Breast epithelium (tissue), 4 donors: ENCODE measurements around the gene KYNU. TPM values are rescaled to one million over a fixed set of nuclear protein-coding genes. Genes with fewer than 3 reads are reported as not detected.
"Not testable (repeated sequence)": the region's sequence is repeated elsewhere in the genome, so short reads cannot be mapped to it uniquely, and the experiment has no call there.

Experiments
- DNase-seq, 2 donors: peaks; one replicate each; pipeline ENCODE4 v3.0.0-alpha.2; 2019; ENCODE audit warnings: low spot score in 2 of 2
- H3K27ac ChIP-seq, 2 donors: fragments of 200-600 bp; sonication (generic) in 1 of 2; one replicate each; pipeline ENCODE4 v1.5.1; 2016 to 2019; ENCODE audit warnings: mild to moderate bottlenecking in 1 of 2
- H3K27me3 ChIP-seq, 2 donors: fragments of 200-600 bp; sonication (generic) in 1 of 2; one replicate each; pipeline versions ENCODE4 v1.5.1 to v1.6.0; 2017 to 2019; ENCODE audit warnings: control low read depth in 1 of 2, mild to moderate bottlenecking in 1 of 2
- H3K36me3 ChIP-seq: fragments of 200-600 bp; one replicate; pipeline ENCODE4 v1.5.1; 2019
- H3K4me1 ChIP-seq, 2 donors: fragments of 200-600 bp; sonication (generic); one replicate each; pipeline ENCODE4 v1.5.1; 2016 to 2019; ENCODE audit warnings: control low read depth in 1 of 2
- H3K4me3 ChIP-seq, 3 donors: fragments of 200-600 bp; sonication (generic); 1 replicate in 2 of 3; 2 replicates in 1 of 3; pipeline ENCODE4 v1.5.1; 2016 to 2019; ENCODE audit warnings: mild to moderate bottlenecking in 3 of 3, moderate library complexity in 2 of 3
- H3K9me3 ChIP-seq, 2 donors: fragments of 200-600 bp; sonication (generic) in 1 of 2; one replicate each; pipeline ENCODE4 v1.5.1; 2016 to 2019; ENCODE audit warnings: control low read depth in 1 of 2
- POLR2A ChIP-seq: fragments of 450-650 bp; IDR thresholded peaks from one replicate; pipeline ENCODE4 v1.6.1; 2016; ENCODE audit warnings: antibody characterized with exemption, mild to moderate bottlenecking, moderate library complexity
- POLR2AphosphoS5 ChIP-seq, 3 donors: sonication (generic); formaldehyde crosslinking; IDR thresholded peaks; one replicate each; pipeline ENCODE4 v1.6.1; 2017; ENCODE audit warnings: antibody characterized with exemption in 3 of 3
- intact Hi-C: fragments of 100-400 bp; cut with DNase I; formaldehyde crosslinking; loops from one replicate; pipeline ENCODE4 v1.15.1; 2023; ENCODE audit warnings: low total_unique reads
- total RNA-seq, 3 donors: library from RNA; depleted of rRNA; stranded (reverse); fragments of >200 nt; gene quantifications; one replicate each; pipeline ENCODE4 v1.1.0, GENCODE V29; 2016
- TF ChIP-seq, protein P1 (sequence below), 3 donors: fragments of 450-650 bp; IDR thresholded peaks; one replicate each; pipeline ENCODE4 v1.5.1; 2016 to 2017; ENCODE audit warnings: antibody characterized with exemption in 3 of 3, mild to moderate bottlenecking in 3 of 3, moderate library complexity in 3 of 3

Gene KYNU
- total RNA-seq, 3 donors from 2014 or later = 6.9 to 13.1 (median 11.7) TPM

DNA sequence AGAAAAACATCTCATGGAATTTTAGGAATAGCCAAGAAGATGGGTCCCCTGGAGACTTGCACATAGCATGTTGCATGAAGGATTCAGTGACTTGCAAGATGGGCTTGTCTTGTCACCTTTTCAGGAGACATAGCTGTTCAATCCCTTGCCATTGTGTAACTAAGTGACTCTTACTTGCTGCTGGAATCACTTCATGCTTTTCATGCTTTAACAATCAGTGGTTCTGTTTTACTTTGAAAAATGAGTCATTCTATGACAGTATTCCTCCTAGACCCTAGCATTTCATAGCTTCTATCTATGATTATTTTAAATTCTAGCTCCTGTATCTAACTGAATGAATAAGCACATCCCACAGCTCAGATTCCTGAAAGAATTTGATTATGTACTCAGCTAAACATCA lies 2.8 kb downstream of the KYNU start:
- DNase-seq = no peak
- intact Hi-C loops = no loop called here
- Histone ChIP-seq H3K4me1 (no peaks in the 10 kb centered on the region), H3K9me3 (no peaks in the 10 kb centered on the region), H3K4me3 (no peak overlapping the region), H3K36me3 (no peaks in the 10 kb centered on the region), H3K27me3 (no peaks in the 10 kb centered on the region), H3K27ac (no peak overlapping the region)
- TF ChIP-seq POLR2A = no peak

DNA sequence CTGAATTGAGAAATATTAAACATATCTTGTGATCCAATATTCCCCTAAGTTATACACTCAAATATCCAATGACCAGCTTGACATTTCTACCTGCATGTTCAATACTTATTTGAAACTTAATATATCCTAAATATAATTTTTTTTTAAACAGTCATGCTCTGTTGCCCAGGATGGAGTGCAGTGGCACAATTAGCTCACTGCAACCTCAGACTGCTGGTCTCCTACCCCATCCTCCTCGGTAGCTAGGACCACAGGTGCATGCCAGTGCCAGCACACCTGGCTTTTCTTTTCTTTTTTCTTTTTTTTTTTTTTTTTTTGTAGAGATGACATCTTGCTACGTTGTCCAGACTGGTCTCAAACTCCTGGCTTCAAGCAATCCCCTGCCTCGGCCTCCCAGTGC lies 4.2 kb downstream of the KYNU start:
- no peaks in the 10 kb centered on the region for H3K9me3 ChIP-seq
- no peak for TF ChIP-seq POLR2A
- no peak for TF ChIP-seq POLR2AphosphoS5 (IDR thresholded peaks at IDR 0.05)
- TF ChIP-seq, protein P1, sequence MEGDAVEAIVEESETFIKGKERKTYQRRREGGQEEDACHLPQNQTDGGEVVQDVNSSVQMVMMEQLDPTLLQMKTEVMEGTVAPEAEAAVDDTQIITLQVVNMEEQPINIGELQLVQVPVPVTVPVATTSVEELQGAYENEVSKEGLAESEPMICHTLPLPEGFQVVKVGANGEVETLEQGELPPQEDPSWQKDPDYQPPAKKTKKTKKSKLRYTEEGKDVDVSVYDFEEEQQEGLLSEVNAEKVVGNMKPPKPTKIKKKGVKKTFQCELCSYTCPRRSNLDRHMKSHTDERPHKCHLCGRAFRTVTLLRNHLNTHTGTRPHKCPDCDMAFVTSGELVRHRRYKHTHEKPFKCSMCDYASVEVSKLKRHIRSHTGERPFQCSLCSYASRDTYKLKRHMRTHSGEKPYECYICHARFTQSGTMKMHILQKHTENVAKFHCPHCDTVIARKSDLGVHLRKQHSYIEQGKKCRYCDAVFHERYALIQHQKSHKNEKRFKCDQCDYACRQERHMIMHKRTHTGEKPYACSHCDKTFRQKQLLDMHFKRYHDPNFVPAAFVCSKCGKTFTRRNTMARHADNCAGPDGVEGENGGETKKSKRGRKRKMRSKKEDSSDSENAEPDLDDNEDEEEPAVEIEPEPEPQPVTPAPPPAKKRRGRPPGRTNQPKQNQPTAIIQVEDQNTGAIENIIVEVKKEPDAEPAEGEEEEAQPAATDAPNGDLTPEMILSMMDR (IDR thresholded peaks at IDR 0.05) = no peak
- no peak overlapping the region for H3K4me3 ChIP-seq
- H3K4me1 ChIP-seq = no peaks in the 10 kb centered on the region
- no peaks in the 10 kb centered on the region for H3K36me3 ChIP-seq
- H3K27me3 ChIP-seq = no peaks in the 10 kb centered on the region
- no peak overlapping the region for H3K27ac ChIP-seq
- no peak for DNase-seq
- intact Hi-C loops = no loop called here

DNA sequence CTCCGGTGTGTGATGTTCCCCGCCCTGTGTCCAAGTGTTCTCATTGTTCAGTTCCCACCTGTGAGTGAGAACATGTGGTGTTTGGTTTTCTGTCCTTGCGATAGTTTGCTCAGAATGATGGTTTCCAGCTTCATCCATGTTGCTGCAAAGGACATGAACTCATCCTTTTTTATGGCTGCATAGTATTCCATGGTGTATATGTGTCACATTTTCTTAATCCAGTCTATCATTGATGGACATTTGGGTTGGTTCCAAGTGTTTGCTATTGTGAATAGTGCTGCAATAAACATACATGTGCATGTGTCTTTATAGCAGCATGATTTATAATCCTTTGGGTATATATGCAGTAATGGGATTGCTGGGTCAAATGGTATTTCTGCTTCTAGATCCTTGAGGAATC lies 5.0 kb downstream of the KYNU start:
- DNase-seq, H3K4me1 ChIP-seq, H3K4me3 ChIP-seq, H3K9me3 ChIP-seq, intact Hi-C loops, H3K36me3 ChIP-seq, H3K27me3 ChIP-seq, H3K27ac ChIP-seq: not testable (repeated sequence)

DNA sequence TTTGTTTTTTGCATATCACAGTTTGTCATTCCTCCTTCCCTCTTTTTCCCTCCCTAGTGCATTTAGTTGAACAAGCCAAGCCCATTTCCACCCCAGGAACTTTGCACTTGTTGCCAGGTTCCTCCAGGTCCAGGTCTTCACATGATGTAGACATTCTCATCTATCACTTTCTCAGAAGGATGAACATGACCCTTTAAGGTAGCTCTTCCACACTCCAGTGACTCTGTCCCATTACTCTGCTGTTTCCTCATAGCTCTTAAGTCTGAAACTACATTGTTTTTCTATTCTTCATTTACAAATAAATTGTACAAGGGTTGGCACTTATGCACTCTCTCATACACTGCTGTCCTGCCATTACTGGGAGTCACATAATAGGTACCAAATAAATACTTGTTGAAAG lies 6.1 kb downstream of the KYNU start:
- Histone ChIP-seq H3K36me3 (no peaks in the 10 kb centered on the region), H3K27me3 (no peaks in the 10 kb centered on the region), H3K27ac (no peak overlapping the region), H3K4me1 (no peaks in the 10 kb centered on the region), H3K9me3 (no peaks in the 10 kb centered on the region), H3K4me3 (no peak overlapping the region)
- TF ChIP-seq POLR2AphosphoS5 (IDR thresholded peaks at IDR 0.05) (no peak), POLR2A (no peak)
- TF ChIP-seq, protein P1 (IDR thresholded peaks at IDR 0.05) = no peak
- no peak for DNase-seq
- intact Hi-C loops = no loop called here

DNA sequence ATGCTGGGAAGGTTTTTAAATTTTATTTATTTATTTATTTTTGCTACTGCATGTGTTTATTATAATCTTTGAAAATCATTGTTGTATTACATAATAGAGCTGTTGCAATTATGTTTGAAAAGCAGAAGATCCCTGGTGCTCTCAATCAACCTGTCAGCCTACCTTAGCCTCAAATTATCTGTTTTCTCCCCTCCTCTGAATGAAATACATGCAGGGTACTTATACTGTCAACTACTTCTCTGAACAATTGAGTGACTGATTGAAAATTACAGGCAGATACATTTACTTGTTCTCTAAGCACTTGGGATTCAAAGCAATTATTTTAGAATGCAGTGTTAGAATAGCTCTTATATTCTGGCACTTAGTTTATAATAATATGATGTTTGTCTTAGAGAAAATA lies 8.1 kb downstream of the KYNU start:
- DNase-seq = no peak
- TF ChIP-seq POLR2AphosphoS5 (IDR thresholded peaks at IDR 0.05) (no peak), POLR2A (no peak)
- TF ChIP-seq, protein P1 (IDR thresholded peaks at IDR 0.05) = no peak
- H3K4me1 ChIP-seq = no peaks in the 10 kb centered on the region
- H3K4me3 ChIP-seq = no peak overlapping the region
- H3K36me3 ChIP-seq = no peaks in the 10 kb centered on the region
- intact Hi-C loops = no loop called here
- H3K27me3 ChIP-seq = no peaks in the 10 kb centered on the region
- H3K9me3 ChIP-seq = no peaks in the 10 kb centered on the region
- H3K27ac ChIP-seq = no peak overlapping the region

DNA sequence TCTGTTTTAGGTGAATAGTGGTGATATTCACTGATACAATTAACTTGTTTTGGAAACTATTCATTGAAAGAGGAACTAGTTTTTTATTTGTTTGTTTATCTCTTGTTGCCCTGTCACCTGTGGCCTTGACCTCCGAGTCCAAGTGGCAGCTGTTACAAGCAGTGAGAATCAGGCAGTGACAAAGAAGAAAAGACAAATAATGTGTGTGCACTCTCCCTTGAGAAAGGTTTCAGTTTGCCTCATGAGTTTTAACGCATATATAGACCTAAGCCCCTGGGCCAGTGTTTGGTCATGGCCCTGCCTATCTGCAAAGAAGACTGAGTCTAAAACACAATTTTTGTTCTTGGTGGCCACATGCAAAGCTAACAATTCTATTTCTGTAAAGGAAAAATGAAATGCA lies 15.3 kb downstream of the KYNU start:
- no peak for TF ChIP-seq POLR2AphosphoS5 (IDR thresholded peaks at IDR 0.05)
- TF ChIP-seq, protein P1 (IDR thresholded peaks at IDR 0.05) = no peak
- TF ChIP-seq POLR2A = no peak
- H3K4me3 ChIP-seq = no peak overlapping the region
- H3K9me3 ChIP-seq = no peaks in the 10 kb centered on the region
- no peaks in the 10 kb centered on the region for H3K27me3 ChIP-seq
- DNase-seq = no peak
- H3K36me3 ChIP-seq = no peaks in the 10 kb centered on the region
- no peak overlapping the region for H3K27ac ChIP-seq
- intact Hi-C loops = no loop called here
- H3K4me1 ChIP-seq = no peaks in the 10 kb centered on the region
